ENCODE measurements around the gene FBLN2. TPM values are rescaled to one million over a fixed set of nuclear protein-coding genes. Genes with fewer than 3 reads are reported as not detected.

The FBLN2 gene
- total and polyA plus RNA-seq, 2 of the 4 experiments (the other 2 are of a cell fraction) = 11.8 to 60.8 TPM

DNA sequence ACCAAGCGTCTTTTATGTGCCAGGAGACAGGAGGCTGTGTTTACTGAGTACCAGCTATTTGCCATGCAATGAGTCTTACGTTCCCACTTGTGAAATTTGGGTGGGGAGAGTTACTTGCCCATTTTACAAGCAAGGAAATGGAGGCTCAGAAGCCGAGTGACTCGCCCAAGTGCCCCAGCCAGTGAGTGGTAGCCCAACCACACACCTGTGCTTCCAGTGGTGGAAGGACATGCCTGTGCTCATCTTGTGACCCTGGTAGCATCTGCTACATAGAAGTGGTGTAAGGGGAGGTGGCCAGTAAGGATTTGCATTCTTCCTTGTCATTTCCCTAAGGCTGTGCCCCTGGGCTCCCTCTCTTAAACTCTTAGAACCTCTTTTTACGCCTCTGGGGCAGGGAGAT, 49.3 kb downstream of the FBLN2 start:
- Histone ChIP-seq H3K4me1 (ENCODE audit: control insufficient read depth, insufficient read depth, low read length) (peaks cover 5% of the 10 kb centered on the region; the same call in 1 of the 2 replicates), H4K8ac (ENCODE audit: low read depth in 2 of 2, low read length in 2 of 2) (no peak overlapping the region), H3K14ac (replicated peaks; ENCODE audit: low read depth, low read length) (no peak overlapping the region), H4K20me1 (ENCODE audit: insufficient read depth, low read length) (no peaks in the 10 kb centered on the region), H3K18ac (ENCODE audit: low read depth, low read length) (no peak overlapping the region), H2BK20ac (ENCODE audit: low read depth, low read length) (no peak overlapping the region), H3K4me3 (ENCODE audit: insufficient read depth, low read depth, low read length) (no peak overlapping the region), H3K9me1 (ENCODE audit: insufficient read depth, low read length) (0 out of 2 replicates have a peak, but pooled peaks cover 3% of the 10 kb centered on the region), H2AFZ (replicated peaks; ENCODE audit: low read length, poor library complexity) (peak overlapping the region; percentile 11), H4K5ac (ENCODE audit: low read depth, low read length) (no peak overlapping the region), H3K4ac (ENCODE audit: low read depth, low read length) (no peak overlapping the region), H2BK5ac (ENCODE audit: low read depth, low read length, poor library complexity, severe bottlenecking) (no peak overlapping the region), H3K4me2 (ENCODE audit: low read depth, low read length) (no peak overlapping the region), H3K79me1 (ENCODE audit: low read depth in 1 of 2, low read length in 2 of 2) (no peaks in the 10 kb centered on the region; a peak in 1 of 4 replicates), H2BK120ac (ENCODE audit: low read depth, low read length) (no peak overlapping the region), H3K27me3 (ENCODE audit: control insufficient read depth, insufficient read depth, low read length) (peaks cover 4% of the 10 kb centered on the region; the same call in 1 of the 2 replicates), H2AK5ac (ENCODE audit: low read depth, low read length) (no peak overlapping the region), H2AK9ac (replicated peaks; ENCODE audit: low read depth, low read length, poor library complexity) (no peak overlapping the region), H3K56ac (ENCODE audit: extremely low read depth, insufficient read depth, low read length) (no peak overlapping the region), H3K23ac (ENCODE audit: low read depth, low read length) (no peak overlapping the region), H3K27ac (ENCODE audit: insufficient read depth, low read length) (no peak overlapping the region), H4K91ac (ENCODE audit: insufficient read depth, low read depth, low read length) (no peak overlapping the region), H3K9ac (ENCODE audit: low read depth, low read length) (no peak overlapping the region), H3K36me3 (ENCODE audit: control insufficient read depth, insufficient read depth, low read length) (no peaks in the 10 kb centered on the region), H2BK15ac (ENCODE audit: low read depth, low read length) (no peak overlapping the region), H3K9me3 (ENCODE audit: control insufficient read depth, insufficient read depth, low read length) (no peaks in the 10 kb centered on the region)
- DNase-seq (no peak), ATAC-seq (ENCODE audit: low read depth) (no peak)
- dilution Hi-C loops (cut with HindIII; ENCODE audit: low sequenced_read_pairs, unreplicated experiment) (no loop called here), in situ Hi-C loops (cut with MboI; ENCODE audit: low sequenced_read_pairs) (no loop called here), intact Hi-C loops (cut with micrococcal nuclease) (no loop called here)
- WGBS, 2 experiments (ENCODE audit: extremely low coverage in 2 of 2, insufficient read length in 1 of 2) = 100% methylated on average over 2 of the region's 5 CpGs; no CpG with 5 or more reads in 1 of the 2 experiments
- ChIA-PET CTCF (no interaction called here), POLR2A (ENCODE audit: unreplicated experiment) (no interaction called here)
- BruUV-seq (replicated peaks) = no TSS peak
- no peak for TF ChIP-seq RAD21 (IDR thresholded peaks at IDR 0.05; ENCODE audit: low read length)
- TF ChIP-seq FOS (IDR thresholded peaks at IDR 0.05; ENCODE audit: low read depth, low read length) = no peak
- no peak for TF ChIP-seq RCOR1 (IDR thresholded peaks at IDR 0.05; ENCODE audit: insufficient replicate concordance, low read length)
- no peak for TF ChIP-seq NFE2L2 (IDR thresholded peaks at IDR 0.05; ENCODE audit: low read depth, low read length)
- no peak for TF ChIP-seq RFX5 (IDR thresholded peaks at IDR 0.05; ENCODE audit: low read depth, low read length)
- TF ChIP-seq CHD1 (IDR thresholded peaks at IDR 0.05; ENCODE audit: low read depth, low read length) = no peak
- TF ChIP-seq CEBPB (IDR thresholded peaks at IDR 0.05; ENCODE audit: low read depth, low read length) = no peak
- no peak for TF ChIP-seq MAZ (IDR thresholded peaks at IDR 0.05; ENCODE audit: borderline replicate concordance, low read depth, low read length)
- TF ChIP-seq MAFK (IDR thresholded peaks at IDR 0.05; ENCODE audit: low read depth, low read length) = no peak
- no peak for TF ChIP-seq SMC3 (IDR thresholded peaks at IDR 0.05; ENCODE audit: low read depth, low read length)
- no peak for TF ChIP-seq BHLHE40 (IDR thresholded peaks at IDR 0.05; ENCODE audit: low read depth, low read length)
- TF ChIP-seq, protein P1, sequence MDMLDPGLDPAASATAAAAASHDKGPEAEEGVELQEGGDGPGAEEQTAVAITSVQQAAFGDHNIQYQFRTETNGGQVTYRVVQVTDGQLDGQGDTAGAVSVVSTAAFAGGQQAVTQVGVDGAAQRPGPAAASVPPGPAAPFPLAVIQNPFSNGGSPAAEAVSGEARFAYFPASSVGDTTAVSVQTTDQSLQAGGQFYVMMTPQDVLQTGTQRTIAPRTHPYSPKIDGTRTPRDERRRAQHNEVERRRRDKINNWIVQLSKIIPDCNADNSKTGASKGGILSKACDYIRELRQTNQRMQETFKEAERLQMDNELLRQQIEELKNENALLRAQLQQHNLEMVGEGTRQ (IDR thresholded peaks at IDR 0.05; ENCODE audit: low read depth, low read length) = no peak
- no peak for TF ChIP-seq POLR2A (IDR thresholded peaks at IDR 0.05; ENCODE audit: low read depth, low read length)
- TF ChIP-seq, protein P2, sequence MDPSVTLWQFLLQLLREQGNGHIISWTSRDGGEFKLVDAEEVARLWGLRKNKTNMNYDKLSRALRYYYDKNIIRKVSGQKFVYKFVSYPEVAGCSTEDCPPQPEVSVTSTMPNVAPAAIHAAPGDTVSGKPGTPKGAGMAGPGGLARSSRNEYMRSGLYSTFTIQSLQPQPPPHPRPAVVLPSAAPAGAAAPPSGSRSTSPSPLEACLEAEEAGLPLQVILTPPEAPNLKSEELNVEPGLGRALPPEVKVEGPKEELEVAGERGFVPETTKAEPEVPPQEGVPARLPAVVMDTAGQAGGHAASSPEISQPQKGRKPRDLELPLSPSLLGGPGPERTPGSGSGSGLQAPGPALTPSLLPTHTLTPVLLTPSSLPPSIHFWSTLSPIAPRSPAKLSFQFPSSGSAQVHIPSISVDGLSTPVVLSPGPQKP (IDR thresholded peaks at IDR 0.05; ENCODE audit: borderline replicate concordance, low read depth, low read length) = no peak
- TF ChIP-seq, protein P3, sequence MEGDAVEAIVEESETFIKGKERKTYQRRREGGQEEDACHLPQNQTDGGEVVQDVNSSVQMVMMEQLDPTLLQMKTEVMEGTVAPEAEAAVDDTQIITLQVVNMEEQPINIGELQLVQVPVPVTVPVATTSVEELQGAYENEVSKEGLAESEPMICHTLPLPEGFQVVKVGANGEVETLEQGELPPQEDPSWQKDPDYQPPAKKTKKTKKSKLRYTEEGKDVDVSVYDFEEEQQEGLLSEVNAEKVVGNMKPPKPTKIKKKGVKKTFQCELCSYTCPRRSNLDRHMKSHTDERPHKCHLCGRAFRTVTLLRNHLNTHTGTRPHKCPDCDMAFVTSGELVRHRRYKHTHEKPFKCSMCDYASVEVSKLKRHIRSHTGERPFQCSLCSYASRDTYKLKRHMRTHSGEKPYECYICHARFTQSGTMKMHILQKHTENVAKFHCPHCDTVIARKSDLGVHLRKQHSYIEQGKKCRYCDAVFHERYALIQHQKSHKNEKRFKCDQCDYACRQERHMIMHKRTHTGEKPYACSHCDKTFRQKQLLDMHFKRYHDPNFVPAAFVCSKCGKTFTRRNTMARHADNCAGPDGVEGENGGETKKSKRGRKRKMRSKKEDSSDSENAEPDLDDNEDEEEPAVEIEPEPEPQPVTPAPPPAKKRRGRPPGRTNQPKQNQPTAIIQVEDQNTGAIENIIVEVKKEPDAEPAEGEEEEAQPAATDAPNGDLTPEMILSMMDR (conservative IDR thresholded peaks at IDR 0.05; ENCODE audit: low read depth, low read length) = no peak
- no peak for TF ChIP-seq MXI1 (IDR thresholded peaks at IDR 0.05; ENCODE audit: borderline replicate concordance, low read depth, low read length)

Data from IMR-90 (cell line).